GM21717 (cell line): Measurements from ENCODE around the gene PBX1.

Experiments used
- ATAC-seq: cut with Tn5 transposase; IDR thresholded peaks from one replicate; pipeline ENCODE4 v1.9.1; 2021; ENCODE audit warnings: mild to moderate bottlenecking, moderate library complexity; ENCODE audit not compliant: unreplicated experiment

Gene PBX1

GRCh38 chr1:164611754-164612642 lies 53.0 kb downstream of the PBX1 start:
- no peak for ATAC-seq

- ATAC-seq, result no peak
Observed at GRCh38 chr1:164613176-164613575, 54.2 kb downstream of the PBX1 start.

GRCh38 chr1:164614316-164614715 lies 55.3 kb downstream of the PBX1 start:
- ATAC-seq, result no peak

GRCh38 chr1:164617377-164618201 lies 58.6 kb downstream of the PBX1 start:
- no peak for ATAC-seq

GRCh38 chr1:164618202-164618564 lies 59.2 kb downstream of the PBX1 start:
- ATAC-seq, result no peak

- ATAC-seq, result no peak
Observed at GRCh38 chr1:164619006-164619784, 60.2 kb downstream of the PBX1 start.

- ATAC-seq, result no peak
Observed at GRCh38 chr1:164622068-164622845, 63.3 kb downstream of the PBX1 start.

GRCh38 chr1:164623805-164624204 lies 64.8 kb downstream of the PBX1 start:
- ATAC-seq, result no peak

- no peak for ATAC-seq
Observed at GRCh38 chr1:164624400-164624799, 65.4 kb downstream of the PBX1 start.

- no peak for ATAC-seq
Observed at GRCh38 chr1:164625004-164625617, 66.1 kb downstream of the PBX1 start.

- ATAC-seq, result no peak
Observed at GRCh38 chr1:164628772-164629171, 69.8 kb downstream of the PBX1 start.

- ATAC-seq, result no peak
Observed at GRCh38 chr1:164629971-164630370, 71.0 kb downstream of the PBX1 start.

- no peak for ATAC-seq
Observed at GRCh38 chr1:164630626-164631396, 71.8 kb downstream of the PBX1 start.

GRCh38 chr1:164631751-164632150 lies 72.8 kb downstream of the PBX1 start:
- ATAC-seq, result no peak

- ATAC-seq, result no peak
Observed at GRCh38 chr1:164633997-164634396, 75.0 kb downstream of the PBX1 start.

- no peak for ATAC-seq
Observed at GRCh38 chr1:164635059-164635802, 76.2 kb downstream of the PBX1 start.

GRCh38 chr1:164635803-164636731 lies 77.1 kb downstream of the PBX1 start:
- no peak for ATAC-seq
